AML-193 (cell line): Measurements from ENCODE around the gene CALD1.
A peak's percentile ranks its signal among the peaks of the same experiment; 100 is the strongest.

Experiments
- DNase-seq, 2 experiments: peaks; one replicate each; lab custom pipeline; 2025; lab: John Stamatoyannopoulos, UW

Gene CALD1

GRCh38 chr7:134859783-134860182, 80.3 kb downstream of the CALD1 start:
- no peak for DNase-seq

DNA sequence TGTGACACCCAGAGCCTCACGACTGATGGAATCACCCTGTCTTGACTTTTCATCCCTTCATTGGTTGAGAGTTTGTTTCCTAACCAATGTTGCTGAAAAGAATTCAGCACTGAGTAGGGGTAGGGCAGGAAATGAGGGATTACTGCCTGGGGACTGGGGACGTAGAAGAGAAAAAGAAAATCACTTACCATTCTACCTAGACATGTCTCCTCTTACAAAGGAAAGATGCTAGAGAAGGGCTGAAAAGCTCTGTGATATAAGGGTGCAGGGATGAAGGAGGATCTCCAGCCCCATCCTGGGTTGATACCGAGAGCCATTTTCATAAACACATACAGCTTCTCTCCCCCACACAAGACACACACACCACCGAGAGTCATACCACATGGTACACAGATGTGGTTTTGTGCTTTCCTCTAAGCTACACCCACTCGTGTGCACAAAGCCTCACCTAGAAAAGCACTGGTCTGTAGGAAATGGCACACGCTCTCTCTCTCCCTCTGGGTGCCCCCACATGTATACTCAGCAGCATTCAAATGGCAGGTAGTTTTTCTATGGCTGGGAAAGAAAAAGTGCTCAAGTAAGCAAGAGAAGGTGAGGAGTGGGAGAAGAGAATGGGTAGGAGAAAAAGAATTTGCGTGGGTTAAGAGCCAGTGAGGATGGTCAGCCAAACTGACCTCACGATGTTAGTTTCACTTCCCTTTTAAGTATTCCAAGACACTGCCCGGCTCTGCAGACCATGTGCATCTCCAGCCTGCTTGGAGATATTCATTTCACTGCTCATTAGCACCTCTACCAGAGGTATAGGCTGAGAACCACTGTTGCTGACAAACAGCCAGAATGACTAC, 85.8 kb downstream of the CALD1 start:
- DNase-seq, result no peak

DNA sequence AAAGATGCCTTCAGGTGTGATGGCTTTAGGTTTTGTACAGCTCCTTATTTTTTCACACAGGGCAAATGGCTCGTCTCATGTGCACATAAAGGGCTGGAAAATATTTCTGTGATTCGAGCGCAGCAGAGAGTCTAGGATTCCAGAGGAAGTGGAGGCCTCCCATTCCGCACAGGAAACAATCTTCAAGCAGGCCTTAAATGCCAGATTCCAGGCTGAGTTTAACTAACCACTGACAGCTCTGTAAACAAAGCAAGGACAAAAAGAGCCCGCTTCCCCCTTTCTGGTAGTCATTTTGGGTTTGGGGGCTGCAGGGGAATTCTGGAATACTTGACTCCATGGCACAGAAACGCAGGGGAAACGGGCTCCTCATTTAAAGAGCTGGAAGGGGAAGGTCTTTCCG, 87.2 kb downstream of the CALD1 start:
- no peak for DNase-seq

DNA sequence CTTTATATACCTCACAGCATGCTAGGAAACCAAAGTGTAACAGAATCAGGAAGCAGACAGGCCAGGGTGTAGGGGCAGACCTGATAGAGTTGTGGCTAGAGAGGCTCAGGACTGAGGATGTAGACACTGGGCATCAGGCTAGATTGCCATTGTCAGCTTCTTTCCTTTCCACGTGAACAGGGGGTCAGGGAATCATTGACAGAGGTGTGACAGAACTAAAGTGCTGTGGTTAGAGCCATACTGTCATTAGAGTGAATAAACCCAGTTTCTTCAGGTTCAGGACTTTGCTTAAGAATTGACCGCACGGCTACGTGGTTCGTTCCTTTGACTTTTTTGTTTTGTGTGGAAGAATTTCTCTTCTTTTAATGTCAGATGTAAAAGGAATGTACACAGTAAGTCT, 90.7 kb downstream of the CALD1 start:
- DNase-seq, result no peak

DNA sequence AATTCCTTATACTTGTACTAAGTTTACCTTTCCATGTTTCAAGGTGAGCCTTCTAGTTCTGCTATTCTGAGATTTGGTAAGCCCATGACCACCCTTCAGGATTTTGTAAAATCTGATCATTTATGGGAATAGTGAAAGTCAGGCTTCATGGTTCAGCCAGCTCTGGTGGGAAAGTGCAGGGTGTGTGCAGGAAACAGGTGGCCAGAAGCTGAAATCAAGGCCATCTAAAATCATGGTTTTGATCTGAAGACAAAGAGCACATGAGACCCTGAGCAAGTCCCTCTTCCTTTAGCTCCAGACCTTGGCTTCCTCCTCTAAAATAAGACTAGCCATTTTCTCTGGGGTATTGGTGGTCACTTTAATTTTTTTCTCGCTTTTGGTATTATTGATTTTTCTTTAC, 91.3 kb downstream of the CALD1 start:
- no peak for DNase-seq

GRCh38 chr7:134873253-134873652, 93.8 kb downstream of the CALD1 start:
- DNase-seq, result no peak

- DNase-seq, result no peak
These were observed 95.0 kb downstream of the CALD1 start for GRCh38 chr7:134874407-134874806.

GRCh38 chr7:134875867-134876266, 96.4 kb downstream of the CALD1 start:
- no peak for DNase-seq

DNA sequence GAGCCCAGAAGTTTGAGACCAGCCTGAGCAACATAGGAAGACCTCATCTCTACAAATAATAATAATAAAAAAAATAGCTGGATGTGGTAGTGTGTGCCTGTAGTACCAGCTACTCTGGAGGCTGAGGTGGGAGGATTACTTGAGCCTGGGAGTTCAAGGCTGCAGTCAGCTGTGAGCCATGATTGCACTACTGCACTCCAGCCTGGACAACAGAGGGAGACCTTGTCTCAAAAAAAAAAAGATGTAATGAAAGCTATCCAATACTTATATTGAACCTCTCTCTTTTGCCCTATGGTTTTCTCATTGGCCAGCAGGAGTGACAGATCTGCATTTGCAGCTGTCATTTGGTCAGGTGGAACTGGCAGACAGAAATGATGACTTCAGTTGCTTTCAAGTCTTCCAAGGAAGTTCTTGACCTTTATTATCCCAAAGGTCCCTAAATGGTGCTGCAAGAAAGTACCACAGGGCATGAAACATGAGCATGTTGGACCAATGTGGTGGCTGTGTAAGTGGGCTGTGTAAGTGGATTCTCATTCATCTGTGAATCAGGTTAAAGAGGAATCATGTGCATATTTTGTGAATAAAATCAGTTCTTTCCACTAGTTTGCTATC, 99.4 kb downstream of the CALD1 start:
- no peak for DNase-seq

DNA sequence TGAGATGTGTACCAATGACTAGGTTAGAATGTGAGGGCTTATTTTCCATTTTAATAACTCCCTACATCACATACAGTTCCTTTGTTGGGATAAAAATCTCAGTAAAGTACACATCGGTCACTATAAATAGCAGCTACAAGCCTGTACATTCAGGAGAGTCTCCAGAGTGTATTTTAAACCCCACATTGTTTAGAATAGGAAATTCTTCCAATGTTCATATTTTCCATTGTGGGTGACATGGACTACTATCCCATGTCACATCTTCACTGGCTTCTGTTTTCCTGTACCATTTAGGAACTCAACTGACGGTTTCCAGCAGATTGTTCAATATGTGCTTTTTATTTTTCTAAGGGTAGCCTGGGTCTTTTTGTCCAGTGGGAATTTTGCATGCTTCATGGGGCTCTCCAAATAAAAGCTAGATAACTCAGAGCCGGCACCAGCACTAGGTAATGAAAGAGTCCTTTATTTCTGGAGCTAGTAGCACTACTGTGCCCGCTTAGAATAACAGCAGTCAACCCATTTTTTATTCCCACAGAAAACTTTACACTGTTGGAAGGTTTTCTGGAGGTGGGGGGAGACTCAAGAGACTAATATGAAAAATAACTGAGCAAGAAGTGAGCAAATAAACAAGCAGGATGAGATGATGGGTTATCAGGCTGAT, 100.5 kb downstream of the CALD1 start:
- no peak for DNase-seq

DNA sequence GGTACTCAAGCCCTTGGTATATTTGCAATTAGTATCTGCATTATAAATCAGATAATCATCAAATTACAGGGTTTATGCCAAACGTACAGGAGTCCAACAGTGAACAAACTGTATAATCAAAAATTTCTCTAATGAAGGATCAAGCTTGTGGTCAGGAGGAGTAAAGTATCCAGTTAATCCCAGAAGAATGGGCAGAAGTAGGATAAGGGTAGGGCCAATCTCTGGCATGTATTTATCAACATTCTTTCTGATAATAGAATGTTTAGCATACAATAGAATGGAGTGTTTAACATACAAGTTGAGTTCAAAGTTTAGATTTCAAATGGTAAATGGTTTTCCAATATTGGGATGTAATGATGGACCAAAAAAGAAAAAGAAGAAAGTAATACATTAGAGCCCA, 103.0 kb downstream of the CALD1 start:
- DNase-seq, result no peak

- peak in 1 of 2 experiments; percentile 0 for DNase-seq
These were observed 106.5 kb downstream of the CALD1 start for GRCh38 chr7:134885967-134886352.

DNA sequence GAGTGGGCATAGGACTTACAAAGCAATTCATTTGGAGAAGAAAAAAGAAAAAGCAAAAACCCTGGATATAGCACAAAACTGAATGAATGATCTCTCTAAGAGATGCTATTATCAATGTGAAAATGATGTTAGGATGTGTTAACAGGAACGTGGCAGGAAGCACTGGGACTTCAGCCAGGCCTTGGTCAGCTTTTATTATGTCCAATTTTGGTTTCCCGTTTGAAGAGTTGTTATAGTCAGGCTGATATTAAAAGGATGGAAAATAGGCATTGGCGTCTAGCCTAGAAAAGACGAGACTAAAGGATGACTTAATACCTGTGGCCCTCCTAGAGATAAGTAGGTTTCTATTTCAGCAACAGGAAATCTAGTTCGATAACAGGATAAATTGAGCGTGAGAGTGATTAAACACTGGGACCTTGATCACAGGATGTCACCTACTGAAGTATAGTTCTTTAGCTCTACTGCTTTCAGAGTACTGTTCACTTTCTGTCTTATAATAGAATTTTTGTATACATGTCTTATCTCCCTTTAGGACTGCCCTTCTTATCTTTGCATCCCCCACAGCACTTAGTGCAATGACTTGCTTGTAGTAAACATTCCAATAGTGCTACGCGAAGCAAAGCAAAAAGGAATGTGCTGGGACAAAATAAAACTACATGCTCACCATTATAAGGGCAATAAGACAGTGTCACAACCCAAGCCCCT, 107.1 kb downstream of the CALD1 start:
- DNase-seq, result no peak

DNA sequence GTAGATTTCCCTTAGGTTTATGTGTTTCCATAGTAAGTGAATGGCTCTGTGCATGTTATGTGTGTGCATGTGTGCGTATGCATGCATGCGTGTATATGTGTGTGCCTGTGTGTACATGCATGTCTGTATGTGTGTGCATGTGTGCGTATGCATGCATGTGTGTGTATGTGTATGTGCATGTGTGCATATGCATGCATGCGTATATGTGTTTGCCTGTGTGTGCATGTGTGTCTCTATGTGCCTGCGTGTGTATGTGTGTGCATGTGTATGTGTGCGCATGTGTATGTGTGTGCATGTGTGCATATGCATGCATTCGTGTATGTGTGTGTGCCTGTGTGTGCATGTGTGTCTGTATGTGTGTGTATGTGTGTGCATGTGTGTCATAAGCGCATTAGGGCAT, 108.1 kb downstream of the CALD1 start:
- DNase-seq, result no peak

DNA sequence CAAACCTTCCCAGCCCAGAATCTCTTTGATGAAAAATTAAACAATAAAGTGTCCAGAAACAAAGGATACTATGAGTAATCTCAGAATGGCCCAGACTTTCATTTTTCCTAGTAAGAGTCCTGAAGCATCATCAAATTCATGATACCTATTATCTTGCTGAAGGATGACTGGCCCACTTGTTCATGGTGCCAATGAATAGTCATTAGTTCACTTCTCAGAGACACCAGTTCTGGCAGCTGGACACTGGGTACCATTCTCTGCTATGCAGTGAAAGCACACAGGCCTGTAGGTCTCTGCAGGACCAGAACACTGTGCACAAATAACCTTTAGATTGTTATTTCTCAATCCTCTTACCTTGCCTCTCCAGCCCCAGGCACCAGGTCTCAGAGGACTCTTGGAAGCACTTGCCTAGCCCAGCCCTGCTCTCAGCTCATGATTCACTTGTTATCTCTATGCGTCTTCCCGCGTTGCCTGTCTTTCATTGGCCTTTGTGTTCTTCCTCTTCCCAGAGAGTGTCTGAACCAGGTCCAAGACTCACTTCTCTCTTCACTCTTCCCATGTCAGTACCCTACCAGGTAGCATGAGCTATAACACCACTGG, 108.8 kb downstream of the CALD1 start:
- DNase-seq, result no peak

GRCh38 chr7:134890246-134891240, 111.1 kb downstream of the CALD1 start:
- DNase-seq, result no peak

DNA sequence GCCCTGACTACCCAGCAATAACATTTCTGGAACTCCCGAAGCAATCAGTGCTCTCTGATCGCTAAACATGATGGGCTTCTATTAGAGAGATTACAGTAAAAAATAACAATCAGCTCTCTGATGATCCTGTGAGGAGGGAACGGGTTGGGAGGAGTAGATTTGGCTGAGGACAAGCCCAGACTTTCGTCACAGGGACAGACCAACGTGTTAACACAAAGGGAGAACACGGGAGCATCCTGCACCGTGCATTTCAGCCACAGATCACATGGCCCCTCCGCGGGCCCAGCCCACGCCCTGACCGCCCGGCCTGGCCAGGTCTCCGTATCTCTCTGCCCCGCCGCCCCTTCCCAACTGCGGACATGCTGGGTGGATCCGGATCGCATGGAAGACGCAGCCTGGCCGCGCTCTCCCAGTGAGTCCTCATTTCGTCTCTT, 111.8 kb downstream of the CALD1 start:
- no peak for DNase-seq

- no peak for DNase-seq
These were observed 112.6 kb downstream of the CALD1 start for GRCh38 chr7:134891696-134892678.

GRCh38 chr7:134892963-134893362, 113.5 kb downstream of the CALD1 start:
- no peak for DNase-seq

GRCh38 chr7:134893920-134894319, 114.5 kb downstream of the CALD1 start:
- DNase-seq, result no peak
